GM18909 (cell line): ENCODE measurements around the gene RPL37A.
"Not testable (repeated sequence)": the region's sequence is repeated elsewhere in the genome, so short reads cannot be mapped to it uniquely, and the experiment has no call there.

ENCODE experiments used
- ATAC-seq: cut with Tn5 transposase; IDR thresholded peaks from one replicate; pipeline ENCODE4 v1.9.1; 2021; ENCODE audit warnings: mild to moderate bottlenecking; ENCODE audit not compliant: unreplicated experiment, poor library complexity

The RPL37A gene

DNA sequence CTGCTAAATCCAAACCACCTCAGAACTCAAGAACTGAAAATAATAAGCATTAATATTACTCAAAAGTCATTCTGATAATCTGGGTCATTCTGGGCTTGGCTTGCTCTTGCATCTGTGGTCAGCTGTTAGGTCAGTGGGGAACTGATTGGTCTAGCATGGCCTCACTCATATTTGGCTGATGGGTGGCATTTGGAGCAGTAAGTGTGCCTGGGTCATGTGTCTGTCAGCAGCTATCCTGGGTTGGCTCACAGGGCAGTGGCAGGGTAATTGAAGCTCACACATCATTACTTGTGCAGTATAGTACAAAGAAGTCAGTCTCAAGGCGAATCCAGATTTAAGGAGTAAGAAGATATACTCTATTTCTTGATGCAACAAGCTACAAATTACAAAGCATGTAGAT is 9.6 kb downstream of the RPL37A start:
- no peak for ATAC-seq

DNA sequence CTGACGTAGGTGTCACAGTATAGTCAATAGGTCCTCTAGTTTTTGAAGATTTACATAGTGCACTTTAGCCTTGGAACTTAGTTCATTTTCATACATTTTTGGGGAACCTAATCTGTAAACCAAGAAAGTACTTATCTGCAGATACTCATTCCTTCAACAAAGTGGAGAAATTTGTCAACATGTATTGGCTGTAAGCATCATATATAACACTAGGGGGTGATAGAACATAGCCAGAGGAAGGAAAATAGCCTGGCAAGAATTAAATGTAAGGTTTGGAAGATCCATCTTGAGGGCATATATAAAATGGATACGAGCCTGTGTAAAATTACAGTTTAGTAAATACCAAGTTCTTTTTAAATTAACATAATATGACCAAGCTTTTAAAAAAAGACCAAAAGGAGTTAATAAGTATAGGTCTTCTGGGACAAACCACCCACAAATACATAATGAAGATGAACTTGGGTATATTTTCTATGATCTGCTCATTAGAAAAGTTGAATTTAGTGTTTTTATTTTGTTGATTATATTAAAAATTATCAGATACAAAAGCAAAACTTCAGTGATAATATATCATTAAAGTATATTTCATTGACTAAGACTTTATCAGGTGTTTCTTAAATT is 18.2 kb downstream of the RPL37A start:
- ATAC-seq = peak; percentile 43

DNA sequence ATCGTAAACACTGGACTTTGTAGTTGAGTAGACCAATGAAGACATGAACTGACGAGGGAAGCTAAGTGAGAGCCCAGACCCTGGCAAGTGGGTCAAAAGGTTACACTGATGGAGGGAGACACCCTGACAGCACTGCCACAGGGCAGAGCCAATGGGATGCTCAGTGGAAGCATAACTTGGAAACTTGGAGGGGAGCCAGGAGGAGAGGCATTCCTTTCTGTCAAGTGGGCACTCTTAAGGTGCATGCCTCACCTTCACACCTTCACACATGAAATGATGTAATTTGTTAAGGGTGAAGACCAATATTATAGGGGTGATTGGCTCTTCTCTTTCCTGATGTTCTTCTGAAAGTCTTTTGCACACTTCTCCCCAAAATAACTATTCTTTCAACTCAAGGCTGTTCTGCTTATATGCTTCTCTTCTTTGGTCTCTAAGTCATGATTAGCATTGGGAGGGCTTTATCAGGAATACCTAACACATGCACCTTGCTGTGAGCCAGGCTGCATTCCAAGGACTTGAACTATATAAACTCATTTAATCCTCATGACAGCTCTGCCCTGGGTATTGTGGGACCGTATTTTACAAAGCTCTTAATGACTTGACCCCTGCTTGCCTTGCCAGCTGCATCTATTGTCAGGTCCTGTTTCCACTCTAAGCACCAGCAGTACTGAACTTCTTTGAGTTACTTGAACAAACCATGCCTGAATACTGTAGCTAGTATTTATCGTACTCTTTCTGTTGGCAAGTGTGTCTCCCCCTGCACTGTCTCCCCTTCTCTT is 19.0 kb downstream of the RPL37A start:
- ATAC-seq = no peak

DNA sequence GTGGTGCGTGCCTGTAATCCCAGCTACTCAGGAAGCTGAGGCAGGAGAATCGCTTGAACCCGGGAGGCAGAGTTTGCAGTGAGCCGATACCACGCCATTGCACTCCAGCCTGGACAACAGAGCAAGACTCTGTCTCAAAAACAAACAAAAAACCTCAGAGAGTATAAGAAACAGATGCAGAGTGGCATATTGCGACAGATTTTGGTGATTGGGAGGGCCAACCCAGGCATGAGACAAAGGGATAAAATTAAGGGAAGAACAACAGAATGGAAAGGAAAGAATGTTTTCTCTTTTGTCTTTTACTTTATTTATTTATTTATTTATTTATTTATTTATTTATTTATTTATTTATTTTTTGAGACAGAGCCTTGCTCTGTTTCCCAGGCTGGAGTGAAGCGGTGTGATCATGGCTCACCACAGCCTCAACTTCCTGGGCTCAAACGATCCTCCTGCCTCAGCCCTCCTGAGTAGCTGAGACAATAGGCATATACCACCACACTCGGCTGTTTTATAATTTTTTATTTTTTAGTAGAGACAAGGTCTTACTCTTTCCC is 20.0 kb downstream of the RPL37A start:
- not testable (repeated sequence) for ATAC-seq

DNA sequence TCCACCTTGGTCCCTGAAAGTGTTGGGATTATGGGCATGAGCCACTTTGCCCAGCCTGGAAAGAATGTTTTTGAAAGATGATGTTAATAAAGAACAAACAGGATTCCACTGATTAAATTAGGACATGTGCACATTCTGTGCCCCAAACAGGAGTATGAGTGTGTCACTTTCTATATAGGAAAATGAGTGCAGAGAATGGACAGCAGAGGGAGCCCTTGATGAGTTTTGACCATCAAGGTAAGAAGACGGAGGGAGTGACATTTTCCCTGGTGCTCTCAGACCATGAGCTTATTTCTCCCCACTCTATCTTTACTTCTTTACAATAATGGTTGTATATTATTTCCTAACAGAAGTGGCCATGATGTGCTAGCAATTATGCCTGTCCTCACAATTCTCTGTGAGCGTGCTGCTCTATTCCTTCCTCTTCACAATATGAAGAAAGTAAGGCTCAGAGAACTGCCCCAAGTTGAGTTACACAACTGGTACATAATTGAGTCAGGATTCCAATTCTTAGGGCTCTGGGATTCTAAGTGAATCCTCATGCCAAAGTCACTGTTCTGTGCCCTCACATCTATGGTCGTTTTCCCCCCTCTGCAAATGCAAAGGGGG is 20.6 kb downstream of the RPL37A start:
- peak; percentile 65 for ATAC-seq

DNA sequence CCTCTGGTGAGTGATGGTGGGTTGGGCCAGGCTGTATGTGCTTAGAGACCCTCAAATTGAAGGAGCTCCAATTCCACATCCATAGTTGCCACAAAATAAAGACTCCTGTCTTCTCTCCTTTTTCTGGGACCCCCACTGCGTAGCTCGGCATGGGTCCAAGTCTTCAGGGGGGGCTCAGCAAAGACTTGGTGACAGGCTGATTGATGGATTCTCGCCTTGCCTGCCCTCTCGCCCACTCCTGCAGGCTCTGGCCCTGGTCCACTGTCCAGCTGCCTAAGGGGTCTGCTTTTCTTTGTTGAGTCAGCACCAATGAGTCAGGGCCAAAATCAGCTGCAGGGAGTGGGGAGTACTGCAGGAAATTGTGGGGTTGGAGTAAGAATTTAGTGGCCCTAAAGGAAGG is 21.5 kb downstream of the RPL37A start:
- ATAC-seq = no peak

DNA sequence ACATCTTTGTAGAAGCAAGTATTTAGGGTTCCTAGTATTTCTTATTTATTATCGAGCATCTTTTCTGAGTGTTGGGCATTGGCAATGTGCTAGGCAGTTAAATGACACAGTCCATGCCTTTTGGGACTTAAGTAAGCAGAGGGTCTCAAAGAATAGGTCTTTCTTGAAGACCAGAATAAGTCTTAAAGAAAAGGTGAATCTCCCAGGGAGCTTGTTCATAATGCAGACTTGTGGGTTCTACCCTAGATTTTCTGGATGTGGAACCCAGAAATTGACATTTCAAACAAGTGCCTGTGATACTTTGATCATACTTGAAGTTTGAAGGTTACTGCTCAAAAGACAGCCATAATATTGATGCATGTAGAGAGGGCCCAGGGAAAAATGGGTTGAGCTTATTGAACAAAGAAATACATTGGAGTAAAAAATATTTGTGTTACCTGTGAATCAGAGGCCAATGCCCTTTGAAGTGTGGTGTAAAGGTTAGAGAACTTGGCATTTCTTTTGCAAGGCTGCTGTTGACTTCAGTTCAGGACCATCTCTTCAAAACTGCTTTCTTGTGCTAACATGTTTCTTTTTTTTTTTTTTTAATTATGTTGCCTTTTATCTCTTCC is 24.4 kb downstream of the RPL37A start:
- ATAC-seq = no peak

DNA sequence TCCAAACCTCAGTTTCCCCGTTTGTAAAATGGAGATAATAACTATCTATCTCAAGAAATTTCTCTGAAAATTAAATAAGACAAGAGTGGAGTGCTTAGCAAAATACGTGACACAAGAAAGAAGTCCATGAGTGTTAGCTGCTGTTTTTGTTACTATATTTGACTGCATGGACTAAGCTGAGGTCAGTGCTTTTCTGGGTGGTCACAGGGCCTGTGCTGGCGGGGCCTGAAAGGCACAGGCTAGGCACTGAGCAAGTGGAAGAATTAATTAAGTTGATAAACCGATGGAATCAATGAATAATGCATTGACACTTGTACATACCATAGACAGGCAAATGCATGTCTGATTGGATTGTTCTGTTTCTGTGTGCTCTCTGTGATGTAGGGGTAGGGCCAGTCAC is 27.3 kb downstream of the RPL37A start:
- ATAC-seq = no peak

DNA sequence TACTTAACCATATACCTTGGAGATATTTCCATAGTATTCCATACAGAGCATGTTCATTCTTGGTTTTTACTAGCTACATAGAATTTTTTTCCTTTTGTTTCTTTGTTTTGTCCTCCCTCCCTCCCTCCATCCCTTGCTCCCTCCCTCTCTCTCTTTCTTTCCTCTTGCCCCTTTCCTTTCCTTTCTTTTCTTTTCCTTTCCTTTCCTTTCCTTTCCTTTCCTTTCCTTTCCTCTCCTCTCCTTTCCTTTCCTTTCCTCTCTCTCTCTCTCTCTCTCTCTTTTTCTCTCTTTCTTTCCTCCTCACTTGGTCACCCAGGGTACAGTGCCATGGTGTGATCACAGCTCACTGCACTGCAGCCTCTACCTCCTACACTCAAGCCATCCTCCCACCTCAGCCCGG is 28.3 kb downstream of the RPL37A start:
- ATAC-seq = no peak

DNA sequence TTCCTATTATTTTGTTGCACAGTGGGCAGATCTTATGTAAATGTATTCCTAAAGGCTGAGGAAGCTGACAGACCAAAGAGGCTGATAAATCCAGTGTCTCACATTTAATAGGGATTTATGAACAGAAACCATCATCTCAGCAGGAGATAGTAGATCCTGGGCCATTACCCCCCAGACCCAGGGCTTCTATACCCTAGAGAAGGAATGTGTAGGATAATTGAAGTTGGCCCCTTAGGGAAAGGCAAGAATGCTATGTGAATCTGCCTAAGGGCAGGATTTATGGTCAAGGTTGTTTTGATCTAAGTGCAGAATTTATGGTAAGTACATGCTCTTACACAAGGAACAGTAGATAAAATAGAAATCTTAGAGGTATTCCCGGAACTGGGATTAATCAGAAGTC is 29.0 kb downstream of the RPL37A start:
- no peak for ATAC-seq

DNA sequence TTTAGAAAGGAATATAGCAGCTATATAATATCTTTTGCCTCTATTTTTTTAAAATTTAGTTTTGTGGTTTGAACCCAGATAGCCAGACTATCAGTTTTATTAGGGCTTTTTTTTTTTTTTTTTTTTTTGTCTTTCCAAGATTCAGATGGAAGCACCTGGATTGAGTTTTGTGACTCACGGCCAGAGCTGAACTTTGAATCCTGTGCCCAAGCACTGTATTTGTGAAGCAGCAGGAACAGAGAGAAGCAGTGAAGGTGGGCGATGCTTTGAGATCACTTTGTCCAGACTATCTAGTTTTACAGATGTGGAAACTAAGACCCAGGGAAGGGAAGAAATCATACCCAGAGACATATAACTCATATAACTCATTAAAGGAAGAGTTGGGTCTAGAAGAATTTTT is 33.9 kb downstream of the RPL37A start:
- no peak for ATAC-seq

DNA sequence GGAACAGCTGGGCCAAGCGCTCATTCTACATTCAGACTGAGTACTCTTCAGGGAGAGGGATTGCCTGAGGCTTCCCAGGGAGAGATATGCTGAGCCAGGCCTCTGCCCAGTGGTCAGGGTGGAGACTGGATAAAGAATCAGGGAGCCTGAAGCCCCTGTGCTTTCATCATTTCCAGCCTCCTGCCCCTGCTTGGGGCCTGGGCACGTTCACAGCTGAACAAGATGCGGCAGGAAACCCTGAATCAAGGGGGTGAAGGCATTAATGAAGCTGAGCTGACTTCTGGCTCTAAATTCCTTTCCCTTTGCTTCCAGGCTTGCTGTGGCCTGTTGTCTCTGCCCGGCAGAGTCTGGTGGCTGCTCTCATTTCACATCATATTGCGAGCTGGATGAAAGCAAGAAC is 35.0 kb downstream of the RPL37A start:
- ATAC-seq = no peak

DNA sequence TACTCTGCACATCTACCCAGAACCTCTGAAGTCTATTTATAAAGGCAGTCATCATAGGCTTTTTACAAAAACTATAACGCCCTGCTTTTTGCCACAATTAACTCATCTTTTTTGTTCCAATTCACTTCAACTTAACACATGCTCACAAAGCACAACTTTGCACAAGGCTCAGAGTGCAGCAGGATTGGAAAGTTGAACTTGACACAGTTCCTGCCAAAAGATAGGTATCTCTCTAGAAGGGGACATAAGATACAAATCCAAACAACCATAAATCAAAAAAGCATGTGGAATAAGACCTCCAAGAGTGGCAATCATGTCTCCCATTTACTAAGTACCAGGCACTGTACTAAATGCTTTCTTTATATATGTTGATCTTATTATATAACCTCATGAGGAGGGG is 36.2 kb downstream of the RPL37A start:
- ATAC-seq = no peak

DNA sequence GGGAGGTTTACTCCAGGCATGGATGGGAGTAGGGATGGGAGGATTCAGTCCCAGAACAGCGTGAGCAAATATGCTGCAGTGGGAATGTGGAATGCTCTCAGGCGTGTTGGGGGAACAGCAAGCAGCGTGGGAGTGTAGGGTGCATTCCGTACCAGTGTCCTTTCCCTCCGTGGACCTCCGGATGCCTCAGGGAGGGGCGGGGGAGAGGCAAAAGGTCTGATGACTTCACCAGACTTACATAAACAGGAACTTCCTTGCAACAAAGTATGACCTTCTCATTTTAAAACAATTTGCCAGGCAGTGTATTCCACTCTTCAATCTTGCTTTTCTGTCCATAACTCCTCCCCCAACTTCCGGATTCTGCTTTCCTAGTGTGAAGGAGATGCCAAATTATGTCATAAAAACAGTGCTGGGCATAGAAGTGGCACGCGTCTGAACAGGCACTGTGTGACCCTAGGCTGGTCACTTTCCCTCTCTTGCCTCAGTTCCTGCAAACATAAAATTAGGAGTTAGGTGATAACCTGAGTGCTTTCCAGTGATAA is 36.9 kb downstream of the RPL37A start:
- ATAC-seq = no peak

DNA sequence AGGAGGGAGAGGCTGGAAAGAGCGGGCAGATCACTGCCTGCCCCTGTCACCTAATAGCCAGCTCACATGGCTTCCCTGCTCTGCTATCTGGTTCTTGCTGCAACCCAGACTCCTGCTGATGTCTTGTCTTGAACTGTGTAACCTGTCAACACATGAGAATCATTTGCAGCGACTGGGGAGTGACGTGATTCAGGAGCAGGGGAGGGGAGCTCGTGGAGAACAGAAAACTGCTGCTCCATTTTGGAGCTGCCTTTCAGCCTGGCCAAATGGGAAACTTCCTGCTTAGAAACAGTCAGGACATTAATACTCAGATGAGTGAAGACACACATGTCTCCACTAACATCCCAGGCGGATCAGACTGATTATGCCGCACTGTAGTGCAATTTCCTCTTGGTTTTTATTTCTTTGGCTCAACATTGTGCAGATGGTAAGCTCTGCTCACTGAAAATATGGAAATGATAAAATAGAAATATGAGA is 38.1 kb downstream of the RPL37A start:
- no peak for ATAC-seq

DNA sequence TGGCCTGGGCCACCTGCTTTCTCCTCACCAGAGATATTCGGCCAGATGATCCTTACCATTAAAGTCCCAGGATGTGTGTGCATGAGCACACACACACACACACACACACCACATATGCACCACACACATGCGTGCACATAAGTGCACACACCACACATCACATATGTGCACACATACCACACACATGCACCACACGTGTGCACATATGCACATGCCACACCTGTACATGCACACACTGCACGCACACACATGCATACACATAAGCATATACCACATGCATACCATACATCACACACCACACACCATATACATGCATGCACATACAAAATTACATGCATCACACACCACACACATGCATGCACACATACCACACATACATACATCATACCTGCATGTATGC is 38.7 kb downstream of the RPL37A start:
- ATAC-seq = no peak

DNA sequence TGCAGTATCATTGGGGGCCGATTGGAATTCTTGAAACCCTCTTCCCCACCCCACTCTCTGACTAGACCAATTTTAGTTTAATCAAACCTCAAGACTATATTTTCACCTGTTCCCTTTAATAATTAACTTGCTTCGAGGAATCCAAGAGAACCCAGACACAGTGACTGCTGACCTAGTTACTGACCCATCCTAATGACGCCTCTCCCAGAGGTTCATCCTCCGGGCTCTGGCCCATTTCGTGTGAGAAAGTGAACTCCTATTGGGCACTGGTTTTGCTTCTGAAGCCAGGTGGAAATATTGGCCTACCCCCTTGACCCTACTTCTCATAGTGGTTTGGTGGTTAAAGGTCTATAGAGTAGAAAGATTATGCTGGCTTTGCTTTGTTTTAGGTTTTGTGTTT is 39.9 kb downstream of the RPL37A start:
- no peak for ATAC-seq

DNA sequence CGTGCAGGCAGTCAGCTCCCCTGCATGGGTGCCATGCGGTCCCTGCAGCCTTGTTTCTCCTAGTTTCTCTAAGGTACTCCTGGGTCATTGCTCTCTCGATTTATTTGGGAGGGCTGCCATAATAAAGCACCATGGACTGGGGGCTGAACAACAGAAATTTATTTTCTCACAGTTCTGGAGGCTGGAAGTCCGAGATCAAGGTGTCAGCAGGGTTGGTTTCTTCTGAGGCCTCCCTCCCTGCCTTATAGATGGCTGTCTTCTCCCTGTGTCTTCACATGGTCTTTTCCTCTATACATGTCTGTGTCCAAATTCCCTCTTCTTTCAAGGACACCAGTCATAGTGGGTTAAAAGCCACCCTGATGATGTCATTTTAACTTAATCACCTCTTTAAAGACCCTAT is 40.5 kb downstream of the RPL37A start:
- ATAC-seq = no peak

DNA sequence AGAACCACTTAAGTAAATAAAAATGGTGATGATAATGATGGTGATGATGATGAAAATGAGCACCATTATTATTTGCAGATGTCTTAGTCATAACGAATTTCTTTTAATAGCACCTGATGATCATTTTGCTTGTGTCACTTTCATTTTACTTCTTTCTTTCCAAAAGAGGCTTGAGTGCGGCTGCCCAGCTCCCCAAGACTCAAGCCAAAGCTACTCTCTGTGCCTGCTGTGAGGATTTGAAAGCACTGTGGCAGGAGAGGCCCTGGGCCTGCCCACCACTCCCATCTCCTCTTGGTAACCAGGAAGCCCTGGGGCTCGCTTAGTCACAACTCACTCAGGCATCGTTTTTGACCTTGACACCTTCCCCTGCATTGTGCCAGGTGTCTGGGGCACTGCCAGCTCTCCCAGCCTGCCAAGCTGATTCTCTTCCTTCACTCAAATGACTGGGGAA is 41.2 kb downstream of the RPL37A start:
- peak; percentile 50 for ATAC-seq

DNA sequence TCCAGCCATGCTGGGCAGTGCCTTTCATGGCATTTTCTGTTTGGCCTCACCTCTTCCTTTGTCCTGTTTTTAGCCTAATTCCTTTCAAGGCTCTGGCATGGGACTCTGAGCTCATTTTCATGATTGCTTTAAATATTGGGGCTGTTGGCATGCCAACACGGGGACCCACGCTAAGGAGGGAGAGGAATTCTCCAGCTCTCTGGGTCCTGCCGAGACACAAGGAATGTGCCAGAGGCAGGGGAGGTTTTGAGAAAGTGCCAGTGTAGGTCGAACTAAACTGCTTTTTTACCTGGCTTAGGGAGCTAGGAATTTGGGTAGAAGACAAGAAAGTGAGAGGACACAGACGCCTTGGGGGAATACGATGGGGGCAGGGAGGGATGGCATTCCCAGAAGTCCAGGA is 42.3 kb downstream of the RPL37A start:
- no peak for ATAC-seq

DNA sequence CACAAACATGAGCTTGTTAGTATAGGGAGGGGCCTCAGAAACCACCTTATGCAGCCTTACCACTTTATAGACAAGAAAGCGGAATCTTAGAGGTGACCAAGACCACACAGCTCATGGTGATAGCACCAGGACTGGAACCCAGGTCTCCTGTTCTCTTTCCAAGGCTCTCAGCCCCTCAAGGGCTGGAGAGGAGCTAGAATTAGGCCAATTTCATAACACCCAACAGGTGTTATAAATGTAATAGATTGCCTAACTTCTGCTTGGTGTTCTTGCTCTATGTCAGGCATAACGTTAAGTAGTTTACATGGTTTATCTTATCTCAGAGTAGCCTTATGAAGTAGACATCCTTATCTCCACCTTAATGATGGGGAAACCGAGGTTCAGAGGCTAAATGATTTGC is 42.9 kb downstream of the RPL37A start:
- no peak for ATAC-seq
